Transverse colon (tissue), 4 donors: ENCODE results near the gene RAPGEF3. TPM values are rescaled to one million over a fixed set of nuclear protein-coding genes. Genes with fewer than 3 reads are reported as not detected.

Source experiments
- DNase-seq: peaks from one replicate; pipeline ENCODE4 v3.0.0-alpha.2; 2019
- H3K27ac ChIP-seq, 4 donors: fragments of 200-600 bp; sonication (generic); 2 replicates each; pipeline ENCODE4 v1.5.1; 2016 to 2018; ENCODE audit warnings: inconsistent platforms in 4 of 4
- H3K27me3 ChIP-seq: fragments of 200-600 bp; sonication (generic); 2 replicates; pipeline ENCODE4 v1.5.1; 2017; ENCODE audit warnings: inconsistent platforms
- H3K36me3 ChIP-seq, 4 donors: fragments of 200-600 bp; sonication (generic); 2 replicates each; pipeline ENCODE4 v1.5.1; 2017 to 2019; ENCODE audit warnings: inconsistent platforms in 4 of 4
- H3K4me1 ChIP-seq, 4 donors: fragments of 200-600 bp; sonication (generic); 2 replicates each; pipeline ENCODE4 v1.5.1; 2017 to 2020; ENCODE audit warnings: inconsistent platforms in 4 of 4
- H3K4me3 ChIP-seq, 4 donors: fragments of 200-600 bp; sonication (generic); 1 replicate in 1 of 4; 2 replicates in 3 of 4; pipeline versions ENCODE4 v1.5.1 to v1.6.1; 2017 to 2019; ENCODE audit warnings: inconsistent platforms in 4 of 4
- H3K9me3 ChIP-seq, 2 donors: fragments of 200-600 bp; sonication (generic); 2 replicates each; pipeline ENCODE4 v1.5.1; 2017 to 2019; ENCODE audit warnings: inconsistent platforms in 2 of 2
- CTCF ChIP-seq, 5 experiments: fragments of 200-600 bp in 3 of 5; fragments of 450-650 bp in 2 of 5; sonication (generic) in 3 of 5; IDR thresholded peaks; 1 replicate in 2 of 5; 2 replicates in 3 of 5; pipeline ENCODE4 v1.5.1; 2016 to 2017; ENCODE audit warnings: antibody characterized with exemption in 5 of 5, inconsistent platforms in 3 of 5, mild to moderate bottlenecking in 2 of 5, moderate library complexity in 1 of 5
- EP300 ChIP-seq: sonication (generic); formaldehyde crosslinking; IDR thresholded peaks from one replicate; pipeline ENCODE4 v1.6.1; 2017; ENCODE audit warnings: antibody characterized with exemption, low read depth
- POLR2A ChIP-seq: fragments of 450-650 bp; IDR thresholded peaks from one replicate; pipeline ENCODE4 v1.6.1; 2016; ENCODE audit warnings: antibody characterized with exemption, mild to moderate bottlenecking, moderate library complexity
- POLR2AphosphoS5 ChIP-seq, 3 donors: sonication (generic); formaldehyde crosslinking; IDR thresholded peaks; one replicate each; pipeline ENCODE4 v1.6.1; 2016; ENCODE audit warnings: antibody characterized with exemption in 3 of 3
- whole genome bisulfite sequencing, 2 donors: methylation state at CpG; one replicate each; pipeline ENCODE4 v1.1.5; 2018; ENCODE audit warnings: low coverage in 1 of 2; 5-methylcytosine and 5-hydroxymethylcytosine counted together
- in situ Hi-C, 4 donors: fragments of 200-750 bp; cut with MboI; loops; one replicate each; pipeline versions ENCODE4 v1.15.0 to v1.15.1; 2017; ENCODE audit warnings: low sequenced_read_pairs in 3 of 4, low pct_ligation_motif_present in 1 of 4, low pct_unique_long_range_greater_than_20kb in 1 of 4
- intact Hi-C: fragments of 100-400 bp; cut with DNase I; formaldehyde crosslinking; loops from one replicate; pipeline ENCODE4 v1.15.1; 2023; ENCODE audit warnings: low total_unique reads
- total RNA-seq, 4 donors: library from RNA; depleted of rRNA; stranded (reverse); fragments of >200 nt; gene quantifications; one replicate each; pipeline ENCODE4 v1.1.0, GENCODE V29; 2016

The RAPGEF3 gene
- total RNA-seq, 4 donors from 2014 or later: 8.1 to 51.7 (median 24.6) TPM

- in situ Hi-C loops: no loop called here
- no peak for DNase-seq
- H3K4me1 ChIP-seq: peaks cover 55 to 73% (median 69%) of the 10 kb centered on the region in 4 donors
These were observed 42.7 kb upstream of the RAPGEF3 start for GRCh38 chr12:47801170-47801903.

GRCh38 chr12:47800582-47800981 lies 41.9 kb upstream of the RAPGEF3 start:
- DNase-seq: no peak
- Histone ChIP-seq H3K9me3 (no peaks in the 10 kb centered on the region), H3K27ac (peak overlapping the region; percentile 8 to 97 (median 44)), H3K4me3 (no peak overlapping the region), H3K4me1 (peaks cover 54 to 65% (median 61%) of the 10 kb centered on the region in 4 donors), H3K27me3 (no peaks in the 10 kb centered on the region), H3K36me3 (peaks cover 0 to 13% (median 3%) of the 10 kb centered on the region in 4 donors)
- in situ Hi-C loops: no loop called here
- intact Hi-C loops: no loop called here
- TF ChIP-seq POLR2AphosphoS5 (IDR thresholded peaks at IDR 0.05) (no peak), POLR2A (no peak), EP300 (no peak), CTCF (IDR thresholded peaks at IDR 0.05) (no peak)
- WGBS, 2 donors: 97% methylated on average over 7 of the region's 7 CpGs; no CpG with 5 or more reads in 1 of the 2 donors

More at GRCh38 chr12:47801170-47801903, 42.7 kb upstream of the RAPGEF3 start:
- Histone ChIP-seq H3K36me3 (peaks cover 0 to 8% (median 0%) of the 10 kb centered on the region in 4 donors), H3K27me3 (no peaks in the 10 kb centered on the region), H3K27ac (peak overlapping the region; percentile 53 to 97 (median 82)), H3K9me3 (no peaks in the 10 kb centered on the region), H3K4me3 (no peak overlapping the region)
- no peak for TF ChIP-seq POLR2AphosphoS5 (IDR thresholded peaks at IDR 0.05)
- no peak for TF ChIP-seq POLR2A
- TF ChIP-seq EP300: no peak
- TF ChIP-seq CTCF (IDR thresholded peaks at IDR 0.05): no peak
- intact Hi-C loops: no loop called here
- WGBS, 2 donors: 79% methylated on average over 7 of the region's 7 CpGs; no CpG with 5 or more reads in 1 of the 2 donors

GRCh38 chr12:47799357-47799955 lies 40.8 kb upstream of the RAPGEF3 start:
- in situ Hi-C loops: no loop called here
- Histone ChIP-seq H3K4me3 (no peak overlapping the region), H3K4me1 (peaks cover 46 to 54% (median 51%) of the 10 kb centered on the region in 4 donors), H3K36me3 (peaks cover 0 to 17% (median 6%) of the 10 kb centered on the region in 4 donors), H3K9me3 (no peaks in the 10 kb centered on the region), H3K27ac (peak overlapping the region; percentile 17 to 72 (median 42)), H3K27me3 (no peaks in the 10 kb centered on the region)
- 78% methylated on average over 7 of the region's 7 CpGs; no CpG with 5 or more reads in 1 of the 2 donors for WGBS, 2 donors
- TF ChIP-seq POLR2AphosphoS5 (IDR thresholded peaks at IDR 0.05): peak in 1 of 3 donors; percentile 21
- TF ChIP-seq EP300: no peak
- DNase-seq: no peak
- intact Hi-C loops: no loop called here

- Histone ChIP-seq H3K4me1 (peaks cover 39 to 44% (median 41%) of the 10 kb centered on the region in 4 donors), H3K27ac (peak overlapping the region in 1 of 4 donors; percentile 45), H3K27me3 (no peaks in the 10 kb centered on the region), H3K36me3 (peaks cover 0 to 21% (median 6%) of the 10 kb centered on the region in 4 donors), H3K9me3 (no peaks in the 10 kb centered on the region), H3K4me3 (no peak overlapping the region)
- 86 to 92% methylated on average over 4 to 15 of the region's 17 CpGs for WGBS, 2 donors
- no peak for DNase-seq
- in situ Hi-C loops (no loop called here), intact Hi-C loops (no loop called here)
- TF ChIP-seq EP300 (no peak), POLR2AphosphoS5 (IDR thresholded peaks at IDR 0.05) (no peak), POLR2A (no peak), CTCF (IDR thresholded peaks at IDR 0.05) (no peak)
These were observed 39.8 kb upstream of the RAPGEF3 start for GRCh38 chr12:47798382-47798948.
